IMR-90 (cell line): ENCODE results near the gene NUDT19. TPM values are rescaled to one million over a fixed set of nuclear protein-coding genes. Genes with fewer than 3 reads are reported as not detected.

Experiments
- ATAC-seq: fragments of 200-7000 bp; cut with Tn5 transposase; 2 replicates; pipeline ENCODE4 v1.9.1; 2020; ENCODE audit warnings: low read depth, mild to moderate bottlenecking, moderate library complexity
- BruUV-seq: library from RNA; stranded (reverse); fragments of 400-500 nt; replicated peaks from 2 replicates; lab custom pipeline; 2021; lab: Mats Ljungman, UMichigan
- CTCF ChIA-PET: fragments of 300-600 bp; formaldehyde crosslinking; extraction: SDS; loops from one replicate; lab custom pipeline; 2021; ENCODE audit warnings: antibody characterized with exemption; lab: Yijun Ruan, JAX
- POLR2A ChIA-PET: fragments of 300-600 bp; sonication (Branson Sonifier 250); formaldehyde crosslinking; loops from one replicate; lab custom pipeline; 2022; ENCODE audit warnings: antibody characterized with exemption; ENCODE audit not compliant: unreplicated experiment; lab: Charles Lee
- DNase-seq: peaks from one replicate; pipeline ENCODE4 v3.0.0; 2013
- H2AFZ ChIP-seq: replicated peaks from 2 replicates; pipeline ENCODE3; 2013; ENCODE audit warnings: low read length, mild to moderate bottlenecking; ENCODE audit not compliant: poor library complexity
- H2AK5ac ChIP-seq: 2 replicates; pipeline ENCODE4 v1.6.1; 2013; ENCODE audit warnings: low read depth, low read length, inconsistent platforms
- H2AK9ac ChIP-seq: replicated peaks from 2 replicates; pipeline ENCODE3; 2013; ENCODE audit warnings: mild to moderate bottlenecking, low read depth, low read length, moderate library complexity; ENCODE audit not compliant: poor library complexity
- H2BK120ac ChIP-seq: 2 replicates; pipeline ENCODE4 v1.6.1; 2013; ENCODE audit warnings: low read depth, low read length, inconsistent platforms
- H2BK15ac ChIP-seq: 3 replicates; pipeline ENCODE4 v1.6.1; 2013; ENCODE audit warnings: low read depth, low read length, inconsistent platforms
- H2BK20ac ChIP-seq: 2 replicates; pipeline ENCODE4 v1.6.1; 2013; ENCODE audit warnings: low read depth, mild to moderate bottlenecking, inconsistent platforms, low read length, moderate library complexity
- H2BK5ac ChIP-seq: 2 replicates; pipeline ENCODE4 v1.6.1; 2013; ENCODE audit warnings: mild to moderate bottlenecking, low read depth, low read length, inconsistent platforms; ENCODE audit not compliant: poor library complexity, severe bottlenecking
- H3K14ac ChIP-seq: replicated peaks from 2 replicates; pipeline ENCODE4 v1.6.1; 2013; ENCODE audit warnings: low read depth, low read length, inconsistent platforms
- H3K18ac ChIP-seq: 2 replicates; pipeline ENCODE4 v1.6.1; 2013; ENCODE audit warnings: low read depth, low read length, control low read depth
- H3K23ac ChIP-seq: 2 replicates; pipeline ENCODE4 v1.6.1; 2013; ENCODE audit warnings: low read depth, low read length, inconsistent platforms
- H3K27ac ChIP-seq: 2 replicates; pipeline ENCODE4 v1.5.1; 2013; ENCODE audit warnings: mild to moderate bottlenecking, control low read depth, low read length; ENCODE audit not compliant: insufficient read depth
- H3K27me3 ChIP-seq: 2 replicates; pipeline ENCODE4 v1.6.1; 2013; ENCODE audit warnings: low read length; ENCODE audit not compliant: control insufficient read depth, insufficient read depth
- H3K36me3 ChIP-seq: 2 replicates; pipeline ENCODE4 v1.6.1; 2013; ENCODE audit warnings: low read length, mixed read lengths; ENCODE audit not compliant: control insufficient read depth, insufficient read depth
- H3K4ac ChIP-seq: 2 replicates; pipeline ENCODE4 v1.6.1; 2013; ENCODE audit warnings: low read depth, low read length, inconsistent platforms
- H3K4me1 ChIP-seq: 2 replicates; pipeline ENCODE4 v1.6.1; 2013; ENCODE audit warnings: low read length, mixed read lengths; ENCODE audit not compliant: control insufficient read depth, insufficient read depth
- H3K4me2 ChIP-seq: 2 replicates; pipeline ENCODE4 v1.6.1; 2013; ENCODE audit warnings: low read depth, mild to moderate bottlenecking, control low read depth, low read length, moderate library complexity
- H3K4me3 ChIP-seq: 2 replicates; pipeline ENCODE4 v1.5.1; 2013; ENCODE audit warnings: low read depth, mild to moderate bottlenecking, control low read depth, low read length, moderate library complexity; ENCODE audit not compliant: insufficient read depth
- H3K56ac ChIP-seq: 2 replicates; pipeline ENCODE4 v1.6.1; 2013; ENCODE audit warnings: low read length, inconsistent platforms; ENCODE audit not compliant: insufficient read depth; ENCODE audit errors: extremely low read depth
- H3K79me1 ChIP-seq, 2 experiments: 2 replicates each; pipeline ENCODE4 v1.6.1; 2013; ENCODE audit warnings: low read length in 2 of 2, inconsistent platforms in 1 of 2, low read depth in 1 of 2
- H3K9ac ChIP-seq: 2 replicates; pipeline ENCODE4 v1.6.1; 2013; ENCODE audit warnings: low read depth, low read length, control low read depth
- H3K9me1 ChIP-seq: 2 replicates; pipeline ENCODE4 v1.6.1; 2013; ENCODE audit warnings: low read length, inconsistent platforms; ENCODE audit not compliant: insufficient read depth
- H3K9me3 ChIP-seq: 2 replicates; pipeline ENCODE4 v1.6.1; 2013; ENCODE audit warnings: low read length; ENCODE audit not compliant: control insufficient read depth, insufficient read depth
- H4K20me1 ChIP-seq: 2 replicates; pipeline ENCODE4 v1.6.1; 2013; ENCODE audit warnings: low read length, inconsistent platforms; ENCODE audit not compliant: insufficient read depth
- H4K5ac ChIP-seq: 2 replicates; pipeline ENCODE4 v1.6.1; 2013; ENCODE audit warnings: mild to moderate bottlenecking, low read depth, low read length, control low read depth
- H4K8ac ChIP-seq, 2 experiments: 2 replicates each; pipeline ENCODE4 v1.6.1; 2013; ENCODE audit warnings: low read depth in 2 of 2, low read length in 2 of 2, control low read depth in 1 of 2, inconsistent platforms in 1 of 2
- H4K91ac ChIP-seq: 2 replicates; pipeline ENCODE4 v1.6.1; 2013; ENCODE audit warnings: low read depth, low read length, inconsistent platforms; ENCODE audit not compliant: insufficient read depth
- RAD21 ChIP-seq: IDR thresholded peaks from 2 replicates; pipeline ENCODE4 v1.6.1; 2012; ENCODE audit warnings: low read length, improper control_type of control experiment
- RCOR1 ChIP-seq: IDR thresholded peaks from 2 replicates; pipeline ENCODE4 v1.6.1; 2012; ENCODE audit warnings: mild to moderate bottlenecking, low read length, improper control_type of control experiment; ENCODE audit not compliant: insufficient replicate concordance
- WGBS, 2 experiments: methylation state at CpG; one replicate each; pipeline versions ENCODE4 v1.1.5 to v1.1.7; 2013; ENCODE audit warnings: missing lambda C conversion rate in 2 of 2; ENCODE audit not compliant: insufficient read length in 1 of 2; ENCODE audit errors: extremely low coverage in 2 of 2; 5-methylcytosine and 5-hydroxymethylcytosine counted together
- dilution Hi-C: fragments of 300-500 bp; cut with HindIII; formaldehyde crosslinking; loops from one replicate; pipeline ENCODE4 v1.14.3; 2018; ENCODE audit warnings: low sequenced_read_pairs; ENCODE audit not compliant: unreplicated experiment
- in situ Hi-C: fragments of 300-500 bp; cut with MboI; formaldehyde crosslinking; loops from 3 replicates; pipeline ENCODE4 v1.14.3; 2019; ENCODE audit warnings: low sequenced_read_pairs, inconsistent platforms, mixed read lengths
- intact Hi-C: fragments of 100-400 bp; cut with micrococcal nuclease; formaldehyde crosslinking; loops from 2 replicates; pipeline ENCODE4 v1.10.0; 2022
- polyA plus RNA-seq, 3 experiments: library from polyadenylated mRNA; depleted of rRNA; stranded (reverse); fragments of >200 nt; gene quantifications; 2 replicates each; pipeline ENCODE4 v1.2.3, GENCODE V29; 2012; ENCODE audit warnings: low replicate concordance in 1 of 3
- total RNA-seq: library from RNA; depleted of rRNA; stranded (reverse); fragments of >200 nt; gene quantifications from 2 replicates; pipeline ENCODE4 v1.2.3, GENCODE V29; 2012
- TF ChIP-seq, protein P1 (sequence below): conservative IDR thresholded peaks from 2 replicates; pipeline ENCODE4 v1.5.1; 2012; ENCODE audit warnings: mild to moderate bottlenecking, low read depth, low read length, improper control_type of control experiment
- TF ChIP-seq, protein P2 (sequence below): fragments of 150-350 bp; IDR thresholded peaks from 2 replicates; pipeline ENCODE4 v1.6.1; 2016; ENCODE audit warnings: low read depth, mild to moderate bottlenecking, low read length, moderate library complexity, borderline replicate concordance

Gene NUDT19
- total and polyA plus RNA-seq, 2 of the 4 experiments (the other 2 are of a cell fraction), result 4.1 to 4.5 TPM

- Histone ChIP-seq H2AK9ac (no peak overlapping the region), H4K91ac (no peak overlapping the region), H3K36me3 (no peaks in the 10 kb centered on the region), H3K9ac (no peak overlapping the region), H4K5ac (no peak overlapping the region), H2AFZ (peak overlapping the region; percentile 99), H4K8ac (no peak overlapping the region), H3K4me2 (peak overlapping the region; percentile 91), H3K4me3 (peak overlapping the region; percentile 57; the same call in 1 of the 2 replicates), H3K18ac (no peak overlapping the region), H3K4me1 (peaks cover 8% of the 10 kb centered on the region; the same call in 1 of the 2 replicates), H3K27ac (no peak overlapping the region), H2AK5ac (no peak overlapping the region), H3K27me3 (peaks cover 34% of the 10 kb centered on the region), H3K23ac (no peak overlapping the region), H3K79me1 (peaks cover 22 to 29% of the 10 kb centered on the region in 2 experiments), H2BK120ac (no peak overlapping the region), H4K20me1 (peaks cover 27% of the 10 kb centered on the region), H3K9me1 (peaks cover 12% of the 10 kb centered on the region), H3K14ac (no peak overlapping the region), H3K9me3 (no peaks in the 10 kb centered on the region), H3K4ac (no peak overlapping the region), H3K56ac (no peak overlapping the region), H2BK15ac (no peak overlapping the region), H2BK5ac (no peak overlapping the region), H2BK20ac (no peak overlapping the region)
- BruUV-seq, result no TSS peak
- in situ Hi-C loops (no loop called here), intact Hi-C loops (no loop called here), dilution Hi-C loops (no loop called here)
- POLR2A ChIA-PET, result no interaction called here
- ATAC-seq (no peak), DNase-seq (no peak)
- CTCF ChIA-PET, result no interaction called here
- TF ChIP-seq, protein P1, sequence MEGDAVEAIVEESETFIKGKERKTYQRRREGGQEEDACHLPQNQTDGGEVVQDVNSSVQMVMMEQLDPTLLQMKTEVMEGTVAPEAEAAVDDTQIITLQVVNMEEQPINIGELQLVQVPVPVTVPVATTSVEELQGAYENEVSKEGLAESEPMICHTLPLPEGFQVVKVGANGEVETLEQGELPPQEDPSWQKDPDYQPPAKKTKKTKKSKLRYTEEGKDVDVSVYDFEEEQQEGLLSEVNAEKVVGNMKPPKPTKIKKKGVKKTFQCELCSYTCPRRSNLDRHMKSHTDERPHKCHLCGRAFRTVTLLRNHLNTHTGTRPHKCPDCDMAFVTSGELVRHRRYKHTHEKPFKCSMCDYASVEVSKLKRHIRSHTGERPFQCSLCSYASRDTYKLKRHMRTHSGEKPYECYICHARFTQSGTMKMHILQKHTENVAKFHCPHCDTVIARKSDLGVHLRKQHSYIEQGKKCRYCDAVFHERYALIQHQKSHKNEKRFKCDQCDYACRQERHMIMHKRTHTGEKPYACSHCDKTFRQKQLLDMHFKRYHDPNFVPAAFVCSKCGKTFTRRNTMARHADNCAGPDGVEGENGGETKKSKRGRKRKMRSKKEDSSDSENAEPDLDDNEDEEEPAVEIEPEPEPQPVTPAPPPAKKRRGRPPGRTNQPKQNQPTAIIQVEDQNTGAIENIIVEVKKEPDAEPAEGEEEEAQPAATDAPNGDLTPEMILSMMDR, result no peak
- no peak for TF ChIP-seq RAD21
- TF ChIP-seq RCOR1, result no peak
- TF ChIP-seq, protein P2, sequence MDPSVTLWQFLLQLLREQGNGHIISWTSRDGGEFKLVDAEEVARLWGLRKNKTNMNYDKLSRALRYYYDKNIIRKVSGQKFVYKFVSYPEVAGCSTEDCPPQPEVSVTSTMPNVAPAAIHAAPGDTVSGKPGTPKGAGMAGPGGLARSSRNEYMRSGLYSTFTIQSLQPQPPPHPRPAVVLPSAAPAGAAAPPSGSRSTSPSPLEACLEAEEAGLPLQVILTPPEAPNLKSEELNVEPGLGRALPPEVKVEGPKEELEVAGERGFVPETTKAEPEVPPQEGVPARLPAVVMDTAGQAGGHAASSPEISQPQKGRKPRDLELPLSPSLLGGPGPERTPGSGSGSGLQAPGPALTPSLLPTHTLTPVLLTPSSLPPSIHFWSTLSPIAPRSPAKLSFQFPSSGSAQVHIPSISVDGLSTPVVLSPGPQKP, result no peak
- WGBS, 2 experiments, result 5% methylated on average over 70 of the region's 93 CpGs; no CpG with 5 or more reads in 1 of the 2 experiments
Observed at GRCh38 chr19:32676186-32676894, 15.3 kb upstream of the NUDT19 start.
